Left hindlimb (tissue), 1 donor: ENCODE results near the gene LARP4.

ENCODE experiments used
- DNase-seq: peaks from one replicate; pipeline ENCODE4 v3.0.0-alpha.2; 2018

Gene LARP4

DNA sequence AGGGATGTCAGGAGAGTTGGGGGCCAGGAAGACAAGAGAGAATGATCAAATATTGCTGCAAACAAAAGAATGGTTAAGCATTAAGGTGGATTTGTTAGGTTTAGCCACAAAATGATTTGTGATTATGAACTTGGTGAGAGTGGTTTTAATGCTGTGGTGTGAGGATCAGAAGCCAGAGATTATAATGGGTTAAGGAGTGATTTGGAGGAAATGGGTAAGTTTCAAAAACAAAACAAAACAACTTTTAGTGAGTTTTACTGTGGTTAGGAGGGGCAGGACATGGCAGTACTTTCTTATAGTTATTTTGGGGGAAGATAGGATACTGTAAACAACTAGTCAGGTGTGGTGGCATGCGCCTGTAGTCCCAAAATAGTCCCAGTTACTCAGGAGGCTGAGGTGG, 128.1 kb downstream of the LARP4 start:
- no peak for DNase-seq

- DNase-seq, result no peak
Observed at GRCh38 chr12:50529345-50529744, 128.7 kb downstream of the LARP4 start.
